Lung microvascular endothelial cell (primary cell): ENCODE results near the gene GPC6. TPM values are rescaled to one million over a fixed set of nuclear protein-coding genes. Genes with fewer than 3 reads are reported as not detected.

Experiments
- DNase-seq, 2 donors: peaks; one replicate each; pipeline versions ENCODE4 v3.0.0 to v3.0.0-alpha.2; 2010; ENCODE audit warnings: low read depth in 2 of 2
- total RNA-seq: library from RNA; depleted of rRNA; stranded (reverse); fragments of >200 nt; gene quantifications from 2 replicates; pipeline ENCODE4 v1.2.1, GENCODE V29; 2014

Gene GPC6
- total RNA-seq, 1 donor from 2014 or later: under 0.01 TPM

DNA sequence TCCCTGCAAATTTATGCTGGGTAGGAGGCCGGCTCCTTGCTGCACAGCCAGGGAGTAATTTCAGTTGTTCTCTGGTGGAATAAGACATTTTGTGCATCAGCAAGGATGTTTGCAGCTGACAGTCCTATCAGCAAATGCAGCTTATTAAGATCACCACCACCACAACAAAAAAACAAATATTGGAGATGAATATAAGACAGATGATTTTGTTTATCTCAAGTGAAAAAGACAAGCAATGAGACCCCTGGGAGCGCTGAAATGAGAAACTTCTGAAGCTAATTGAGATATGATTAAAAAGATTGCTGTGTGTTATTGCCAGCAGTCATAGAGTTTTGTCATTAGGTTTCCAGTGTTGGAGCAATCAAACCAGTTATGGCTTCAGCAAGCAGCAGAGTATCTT, 505.6 kb downstream of the GPC6 start:
- DNase-seq: no peak

- DNase-seq: no peak
These were observed 509.5 kb downstream of the GPC6 start for GRCh38 chr13:93736081-93736480.

- no peak for DNase-seq
These were observed 510.3 kb downstream of the GPC6 start for GRCh38 chr13:93736909-93737308.

GRCh38 chr13:93740334-93740733, 513.7 kb downstream of the GPC6 start:
- DNase-seq: no peak

DNA sequence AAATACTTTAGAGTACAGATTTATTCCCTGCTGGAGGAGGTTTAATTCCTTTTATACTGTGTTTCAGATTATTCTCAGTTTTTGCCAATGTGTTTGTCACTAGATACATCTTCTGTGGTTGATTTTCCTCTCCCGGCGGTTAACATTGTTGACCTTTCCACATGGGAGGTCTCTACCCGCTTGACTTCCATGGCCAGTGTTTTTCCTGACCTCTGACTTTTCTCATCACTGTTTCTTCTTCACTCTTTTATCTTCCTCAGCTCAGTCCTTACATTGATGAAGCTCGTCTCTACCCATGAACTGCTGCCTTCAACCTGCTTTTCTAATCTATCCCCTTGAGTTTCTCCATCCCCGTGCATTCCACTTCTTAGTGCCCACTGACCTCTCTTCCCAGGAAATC, 517.4 kb downstream of the GPC6 start:
- DNase-seq: no peak

DNA sequence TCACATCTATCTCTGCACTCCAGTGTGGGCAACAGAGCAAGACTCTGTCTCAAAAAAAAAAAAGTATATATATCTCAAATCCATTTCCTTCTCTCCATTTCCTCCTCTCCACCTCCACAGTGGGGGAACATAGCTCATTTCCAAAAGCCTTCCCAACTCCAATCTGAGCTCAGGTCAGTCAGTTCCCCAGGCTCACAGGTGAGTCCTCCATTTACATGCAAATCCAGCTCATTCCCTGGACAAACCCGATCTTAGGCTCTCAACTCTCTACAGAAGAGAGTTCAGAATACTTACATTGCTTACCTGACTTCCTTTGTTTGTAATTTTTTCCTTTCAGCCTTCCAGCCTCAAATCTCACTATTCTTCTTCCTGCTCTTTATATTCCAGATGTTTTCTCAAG, 518.3 kb downstream of the GPC6 start:
- no peak for DNase-seq

DNA sequence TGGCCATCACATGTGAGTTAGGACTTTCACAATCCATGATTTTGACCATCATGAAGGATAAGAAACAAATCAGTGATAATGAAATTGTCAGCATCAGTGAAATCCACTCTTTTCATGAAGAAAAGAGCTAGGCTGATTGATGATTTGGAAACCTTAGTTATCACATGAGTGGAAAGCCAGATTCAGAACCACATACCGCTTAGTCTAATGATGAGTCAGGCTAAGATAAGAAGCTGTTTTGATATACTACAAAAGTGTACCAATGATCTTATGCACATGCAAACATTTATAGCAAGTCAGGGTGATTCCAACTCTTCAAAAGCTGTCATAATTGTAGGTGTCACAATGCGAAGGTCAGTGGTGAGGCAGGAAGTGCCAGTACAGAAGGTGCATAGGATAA, 519.3 kb downstream of the GPC6 start:
- no peak for DNase-seq

DNA sequence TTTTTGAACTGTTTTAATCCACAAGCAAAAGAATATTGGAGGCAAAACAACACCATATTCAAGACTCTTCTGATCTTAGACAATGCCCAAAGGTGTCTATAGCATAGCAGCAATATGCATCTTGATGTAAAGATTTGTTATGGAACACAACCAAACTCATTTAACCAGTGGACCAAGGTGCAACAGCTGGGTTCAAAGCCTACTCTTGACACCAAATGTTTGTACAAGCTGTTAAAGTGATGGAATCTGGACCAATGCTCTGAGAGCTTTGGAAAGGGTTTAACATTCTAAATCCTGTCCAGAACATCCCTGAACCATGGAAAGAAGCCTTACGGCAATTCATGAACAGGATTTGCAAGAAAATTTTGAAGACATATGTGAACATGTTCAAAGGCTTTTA, 520.0 kb downstream of the GPC6 start:
- DNase-seq: no peak

DNA sequence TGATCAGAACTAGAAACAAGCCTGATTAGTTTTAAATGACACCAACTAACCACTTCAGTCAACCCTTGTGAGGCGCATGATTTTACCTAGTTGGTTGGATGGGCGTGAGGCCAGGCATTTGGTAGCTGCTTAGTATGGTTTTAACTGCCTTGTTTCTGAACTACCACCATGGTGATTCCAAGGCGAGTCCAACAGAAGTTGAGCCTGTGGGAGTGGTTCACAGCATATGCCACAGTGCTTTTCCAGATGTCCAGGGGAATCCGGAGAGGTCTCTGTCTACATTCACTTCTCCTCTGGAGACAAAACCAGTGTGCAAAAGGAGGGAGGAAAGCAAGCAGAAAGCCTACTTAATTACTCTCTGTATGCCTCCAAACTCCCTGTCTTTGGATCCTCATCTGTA, 524.1 kb downstream of the GPC6 start:
- DNase-seq: no peak

DNA sequence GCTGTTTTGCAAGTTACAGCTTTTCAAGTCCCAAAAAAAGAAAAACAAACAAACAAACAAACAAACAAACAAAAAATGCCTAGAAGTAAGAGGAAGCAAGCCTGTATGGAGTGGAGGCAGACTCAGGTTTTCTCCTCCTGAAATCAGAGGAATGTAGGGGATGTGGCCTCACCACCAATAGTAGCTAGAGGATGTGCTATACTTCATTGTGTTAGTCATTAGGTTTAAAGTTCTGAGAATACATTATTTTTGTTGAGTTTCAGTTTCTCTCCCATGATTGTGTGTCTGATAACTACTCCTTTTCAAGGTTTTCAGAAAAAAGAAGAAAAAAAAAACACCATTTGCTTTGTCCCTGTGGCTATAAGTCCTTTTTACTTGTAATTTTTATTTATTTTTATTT, 524.5 kb downstream of the GPC6 start:
- no peak for DNase-seq

DNA sequence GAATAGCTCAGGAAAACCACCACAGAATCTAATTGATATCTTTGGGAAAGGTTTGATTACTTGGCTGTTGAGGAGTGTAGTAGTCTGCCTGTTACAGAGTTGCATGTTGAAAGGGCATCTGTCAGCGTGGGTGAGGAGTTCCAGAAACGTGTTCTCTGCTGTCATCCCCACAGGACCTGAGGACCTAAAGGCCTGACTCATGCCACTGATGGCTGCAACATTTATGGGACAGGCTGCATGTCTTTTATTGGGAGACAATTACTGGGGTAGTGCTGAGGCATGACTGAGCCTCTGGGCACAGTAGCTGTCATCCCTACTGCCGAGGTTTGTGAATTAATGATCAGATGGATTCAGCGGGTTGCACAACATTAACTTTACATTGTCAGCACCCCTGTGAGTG, 525.9 kb downstream of the GPC6 start:
- DNase-seq: no peak

DNA sequence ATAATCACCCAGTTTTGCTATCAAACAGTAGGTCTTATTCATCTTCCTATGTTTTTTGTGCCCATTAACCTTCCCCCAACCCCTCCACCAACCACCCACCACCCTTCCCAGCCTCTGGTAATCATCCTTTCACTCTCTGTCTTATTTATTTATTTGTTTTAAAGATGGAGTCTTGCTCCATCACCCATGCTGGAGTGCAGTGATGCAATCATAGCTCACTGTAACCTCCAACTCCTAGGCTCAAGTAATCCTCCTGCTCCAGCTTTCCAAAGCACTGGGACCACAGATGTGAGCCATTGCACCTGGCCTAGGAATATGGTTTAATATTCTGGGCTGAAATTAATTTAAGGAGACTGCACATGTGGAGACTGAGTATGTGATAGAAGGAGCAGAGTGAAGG, 527.0 kb downstream of the GPC6 start:
- no peak for DNase-seq

GRCh38 chr13:93755341-93755740, 528.7 kb downstream of the GPC6 start:
- no peak for DNase-seq

GRCh38 chr13:93758575-93758974, 532.0 kb downstream of the GPC6 start:
- DNase-seq: peak; percentile 41 to 44

DNA sequence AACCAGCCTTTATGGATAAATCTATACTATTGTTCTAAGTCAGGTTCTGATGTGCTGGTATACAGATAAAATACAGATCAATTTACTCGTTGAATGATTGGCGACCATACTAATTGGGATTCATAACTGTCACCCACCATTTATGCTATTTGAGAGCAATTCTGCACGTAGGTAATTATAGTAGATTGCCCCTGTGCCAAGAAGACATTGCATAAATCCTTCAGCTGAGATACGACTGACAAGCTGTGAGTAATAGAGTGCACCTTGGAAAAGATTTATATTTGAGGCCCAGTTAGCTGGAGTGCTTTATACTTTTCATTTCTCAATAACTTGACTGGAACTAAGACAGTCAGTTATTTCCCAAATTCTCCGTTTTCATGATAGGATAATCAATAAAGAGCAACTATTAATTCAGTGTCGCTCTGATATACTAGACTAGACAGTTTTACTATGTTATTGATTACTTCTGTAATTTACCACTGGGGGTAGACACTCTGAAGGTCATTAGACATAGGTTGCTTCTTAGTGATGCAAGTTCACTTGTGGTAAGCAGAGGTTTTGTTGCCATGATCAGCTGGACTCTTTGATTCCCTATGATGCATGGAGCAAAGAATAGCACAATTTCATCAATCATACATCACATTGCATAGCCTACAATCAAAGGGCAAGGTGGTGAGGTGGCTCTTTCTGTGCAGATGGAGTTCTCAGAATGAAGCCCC, 536.3 kb downstream of the GPC6 start:
- DNase-seq: no peak

DNA sequence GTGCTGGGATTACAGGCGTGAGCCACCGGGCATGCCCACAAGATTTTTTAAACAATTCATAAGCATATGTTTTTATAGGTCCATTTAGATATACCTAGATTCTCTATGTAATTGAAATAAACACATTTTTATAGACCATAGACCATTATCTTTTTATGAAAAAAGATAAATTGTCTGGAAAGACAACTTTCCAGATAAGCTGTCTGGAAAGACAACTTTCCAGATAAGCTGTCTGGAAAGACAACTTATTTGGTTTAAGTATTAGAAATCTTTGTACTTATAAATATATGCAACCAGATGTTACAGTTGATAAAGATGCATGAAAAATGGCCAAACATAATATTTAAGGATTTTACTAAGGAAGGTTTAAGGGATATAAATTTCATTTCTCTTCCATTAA, 538.5 kb downstream of the GPC6 start:
- DNase-seq: no peak

DNA sequence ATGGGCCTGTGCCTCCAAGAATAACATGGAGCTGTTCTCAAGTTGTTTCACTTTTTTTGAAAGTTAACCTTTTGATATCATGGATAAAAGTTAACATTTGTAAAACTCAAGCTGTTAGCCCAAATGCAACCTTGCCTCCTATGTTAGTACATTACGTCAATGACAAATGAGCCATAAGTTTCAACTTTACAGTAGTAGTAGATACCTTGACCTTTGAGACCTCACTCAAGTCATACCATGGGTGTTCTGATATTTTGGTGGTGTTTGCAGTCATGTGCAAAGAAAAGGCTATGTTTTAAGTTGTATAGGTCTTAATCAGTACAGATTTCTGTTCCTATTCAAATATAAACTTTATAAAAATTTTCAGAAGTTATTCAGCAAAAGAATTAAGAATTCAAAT, 539.2 kb downstream of the GPC6 start:
- DNase-seq: no peak

- no peak for DNase-seq
These were observed 540.1 kb downstream of the GPC6 start for GRCh38 chr13:93766719-93767118.

DNA sequence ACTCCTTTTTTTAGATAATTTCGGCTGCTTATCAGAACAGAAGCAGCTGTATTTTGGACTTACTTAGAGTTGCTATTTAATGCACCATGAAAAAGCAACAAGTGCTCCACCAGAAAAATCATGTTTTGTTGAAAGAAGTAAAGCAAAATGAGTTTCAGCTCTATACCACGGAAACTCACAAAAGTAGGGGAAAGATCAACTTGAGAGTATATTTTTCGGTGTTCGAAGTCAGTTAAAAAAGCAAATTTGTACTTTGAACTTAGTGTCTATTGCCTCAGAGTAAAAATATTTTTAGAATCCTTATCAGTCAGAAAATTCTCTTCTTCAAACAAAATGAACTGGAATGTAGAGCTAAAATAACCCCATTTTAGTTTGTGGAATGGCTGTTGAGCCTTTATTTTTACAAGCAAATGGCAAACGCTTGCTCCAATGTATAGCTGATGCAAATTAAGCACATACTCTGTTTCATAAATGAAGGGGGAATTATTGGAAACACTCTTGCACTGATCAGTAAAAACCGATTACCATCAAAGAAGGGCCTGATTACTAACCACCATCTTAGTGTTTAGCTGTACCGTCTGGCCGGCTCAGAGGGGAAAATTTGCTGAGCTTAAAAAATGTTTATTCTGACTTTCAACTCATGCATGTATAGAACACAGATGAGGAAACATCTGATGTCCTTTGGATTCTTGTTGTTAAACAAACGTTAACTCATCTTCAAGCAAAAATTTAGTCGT, 540.7 kb downstream of the GPC6 start:
- DNase-seq: no peak

GRCh38 chr13:93767917-93768409, 541.4 kb downstream of the GPC6 start:
- no peak for DNase-seq

GRCh38 chr13:93769101-93769500, 542.5 kb downstream of the GPC6 start:
- no peak for DNase-seq

- DNase-seq: no peak
These were observed 543.0 kb downstream of the GPC6 start for GRCh38 chr13:93769607-93770006.

DNA sequence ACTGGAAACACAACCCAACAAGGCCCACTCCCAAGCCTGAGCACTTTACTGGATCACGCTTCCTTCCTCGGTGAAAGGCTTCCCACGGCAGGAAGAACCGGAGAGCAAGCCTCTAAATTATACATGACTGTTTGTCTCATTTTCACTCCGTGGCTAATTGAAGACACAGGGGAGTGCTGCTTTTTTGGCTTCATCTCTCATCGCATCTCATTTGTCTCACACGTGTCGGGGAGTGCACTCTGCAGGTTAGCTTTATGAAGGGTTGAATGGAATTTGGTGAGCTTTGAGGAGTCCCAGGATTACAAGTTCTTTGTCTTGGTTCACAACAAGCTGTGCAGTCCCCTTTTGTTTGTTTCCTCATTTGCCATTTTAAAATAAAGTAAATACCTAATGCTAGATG, 544.6 kb downstream of the GPC6 start:
- DNase-seq: no peak
